RWPE1 (cell line): ENCODE data around the gene TXNRD2.

Source experiments
- CTCF ChIA-PET: fragments of 350-600 bp; sonication (Branson Sonifier 250); formaldehyde crosslinking; extraction: SDS; loops from one replicate; lab custom pipeline; 2021; lab: Yijun Ruan, JAX
- POLR2A ChIA-PET: fragments of 400-600 bp; formaldehyde crosslinking; extraction: SDS; loops from one replicate; lab custom pipeline; 2020; ENCODE audit warnings: antibody characterized with exemption; ENCODE audit not compliant: low non-redundant PET; lab: Yijun Ruan, JAX
- DNase-seq: peaks from one replicate; pipeline ENCODE4 v3.0.0; 2012; ENCODE audit warnings: low spot score
- H3K27ac ChIP-seq: fragments of 450-650 bp; 2 replicates; pipeline ENCODE4 v1.5.1; 2017
- TF ChIP-seq, protein P1 (sequence below): fragments of 450-650 bp; conservative IDR thresholded peaks from 2 replicates; pipeline ENCODE4 v1.5.1; 2017; ENCODE audit warnings: low read depth, mild to moderate bottlenecking

The TXNRD2 gene

DNA sequence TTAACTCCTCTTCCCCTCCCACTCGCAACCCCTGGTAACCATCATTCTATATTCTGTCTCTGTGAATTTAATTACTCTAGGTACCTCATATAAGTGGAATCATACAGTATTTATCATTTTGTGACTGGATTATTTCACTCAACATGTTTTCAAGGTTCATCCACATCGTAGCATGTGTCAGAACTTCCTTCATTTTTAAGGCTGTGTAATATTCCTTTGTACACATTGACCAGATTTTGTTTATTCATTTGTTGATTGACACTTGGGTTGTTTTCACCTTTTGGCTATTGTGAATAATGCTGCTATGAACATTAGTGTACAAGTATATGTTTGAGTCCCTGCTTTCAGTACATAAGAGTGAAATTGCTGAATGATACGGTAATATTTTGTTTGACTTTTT is 84.2 kb downstream of the TXNRD2 start:
- ChIA-PET POLR2A (no interaction called here), CTCF (no interaction called here)
- H3K27ac ChIP-seq: no peak overlapping the region
- no peak for DNase-seq
- TF ChIP-seq, protein P1, sequence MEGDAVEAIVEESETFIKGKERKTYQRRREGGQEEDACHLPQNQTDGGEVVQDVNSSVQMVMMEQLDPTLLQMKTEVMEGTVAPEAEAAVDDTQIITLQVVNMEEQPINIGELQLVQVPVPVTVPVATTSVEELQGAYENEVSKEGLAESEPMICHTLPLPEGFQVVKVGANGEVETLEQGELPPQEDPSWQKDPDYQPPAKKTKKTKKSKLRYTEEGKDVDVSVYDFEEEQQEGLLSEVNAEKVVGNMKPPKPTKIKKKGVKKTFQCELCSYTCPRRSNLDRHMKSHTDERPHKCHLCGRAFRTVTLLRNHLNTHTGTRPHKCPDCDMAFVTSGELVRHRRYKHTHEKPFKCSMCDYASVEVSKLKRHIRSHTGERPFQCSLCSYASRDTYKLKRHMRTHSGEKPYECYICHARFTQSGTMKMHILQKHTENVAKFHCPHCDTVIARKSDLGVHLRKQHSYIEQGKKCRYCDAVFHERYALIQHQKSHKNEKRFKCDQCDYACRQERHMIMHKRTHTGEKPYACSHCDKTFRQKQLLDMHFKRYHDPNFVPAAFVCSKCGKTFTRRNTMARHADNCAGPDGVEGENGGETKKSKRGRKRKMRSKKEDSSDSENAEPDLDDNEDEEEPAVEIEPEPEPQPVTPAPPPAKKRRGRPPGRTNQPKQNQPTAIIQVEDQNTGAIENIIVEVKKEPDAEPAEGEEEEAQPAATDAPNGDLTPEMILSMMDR: no peak

DNA sequence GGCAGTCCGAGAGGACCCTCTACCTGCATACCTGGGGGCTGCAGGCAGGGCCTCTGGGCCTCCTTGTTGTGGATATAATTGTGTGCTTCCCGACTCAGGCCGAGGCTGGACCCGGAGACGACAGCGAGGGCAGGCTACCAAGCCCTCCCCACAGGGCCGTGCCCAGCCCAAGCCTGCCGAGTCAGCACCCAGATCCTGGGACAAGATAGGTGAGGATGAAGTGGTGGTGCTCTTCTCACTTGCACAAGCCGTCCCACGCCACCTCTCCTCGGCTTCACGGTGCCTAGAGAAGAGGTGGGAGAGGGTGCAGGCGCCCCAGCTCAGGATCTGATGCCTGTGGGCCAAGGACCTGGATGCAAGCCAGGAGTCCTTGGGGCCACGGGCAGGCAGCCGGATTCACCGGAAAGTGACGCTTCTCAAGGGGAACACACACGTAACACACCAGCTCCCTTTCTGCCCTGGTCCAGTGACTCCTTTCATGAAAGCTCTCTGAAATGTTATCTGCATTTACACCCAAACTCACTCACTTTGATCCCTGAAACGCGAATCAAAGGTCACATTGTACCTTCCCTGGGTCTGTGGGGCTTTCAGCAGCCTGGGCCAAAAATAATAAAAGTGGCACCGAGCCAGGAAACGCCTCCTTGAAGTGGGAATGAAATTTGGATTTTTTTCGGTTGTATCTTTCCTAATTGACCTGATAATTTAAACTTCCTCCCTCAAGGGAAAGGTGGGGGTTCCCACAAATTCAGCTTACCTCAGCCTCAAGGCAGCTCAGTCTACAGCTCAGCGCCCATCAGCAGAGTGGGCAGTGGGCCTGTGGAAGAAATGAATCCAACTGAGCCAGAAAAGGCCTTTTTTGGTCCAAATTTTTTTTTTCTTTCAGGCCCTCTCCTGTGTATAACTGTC is 85.9 kb downstream of the TXNRD2 start:
- TF ChIP-seq, protein P1: no peak
- H3K27ac ChIP-seq: peak overlapping the region; percentile 93
- ChIA-PET POLR2A (interaction anchor here (0.6 kb wide), 1 partner anchor 49 kb away, joined by 3 read pairs; no protein-coding TSS in a partner anchor), CTCF (interaction anchor here (0.6 to 0.7 kb wide), 2 partner anchors 9 to 14 kb away, joined by 3 to 4 read pairs; no protein-coding TSS in a partner anchor)
- DNase-seq: peak; percentile 72

DNA sequence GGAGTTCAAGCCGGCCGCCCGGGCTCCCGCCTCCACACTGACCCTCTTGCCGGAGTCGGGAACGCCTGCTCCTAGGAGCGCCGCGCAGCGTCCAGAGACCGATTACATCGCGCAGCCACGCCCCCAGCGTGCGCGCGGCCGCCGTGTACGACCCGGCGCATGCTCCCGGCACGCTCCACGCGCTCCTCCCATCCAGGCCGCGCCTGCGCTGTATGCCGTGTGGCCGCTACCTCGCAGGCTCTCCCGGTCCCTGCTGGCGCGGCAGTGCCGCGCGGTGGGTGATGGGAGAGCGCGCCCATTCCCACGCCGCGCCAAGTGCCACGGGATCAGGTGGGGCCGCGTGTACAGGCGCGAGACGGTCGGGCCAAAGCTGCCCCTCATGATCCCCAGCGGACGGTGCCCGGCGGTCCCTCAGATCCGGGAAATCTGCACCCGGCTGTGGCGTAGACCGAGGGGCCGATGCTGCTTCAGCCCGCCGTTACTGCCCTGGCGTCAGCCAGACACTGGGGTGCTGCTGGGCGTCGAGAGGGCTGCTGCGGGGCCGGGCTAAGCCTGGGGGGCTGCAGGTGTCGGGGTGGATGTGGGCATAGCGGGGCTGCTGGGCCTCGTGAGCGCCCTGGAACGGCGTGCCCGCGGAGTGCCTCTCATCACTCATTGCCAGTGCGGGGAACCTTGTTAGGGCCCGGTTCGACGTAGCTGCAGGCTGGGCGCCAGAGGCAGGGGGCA is 86.7 kb downstream of the TXNRD2 start, which contains the start of the genes GNB1L and RTL10:
Gene GNB1L, minus strand, starts transcription at position 97 of the 726 bp plus-strand sequence. CDS start 33,519 bp downstream, outside the sequence.
Gene RTL10, minus strand, starts transcription at position 97 of the 726 bp plus-strand sequence. CDS start 2,613 bp downstream, outside the sequence.
- CTCF ChIA-PET: interaction anchor here (0.6 to 1.0 kb wide), 4 partner anchors 8 to 56 kb away, joined by 3 to 4 read pairs (median 3); no protein-coding TSS in a partner anchor
- POLR2A ChIA-PET: interaction anchor here (0.6 kb wide), 1 partner anchor 48 kb away, joined by 3 read pairs; no protein-coding TSS in a partner anchor

DNA sequence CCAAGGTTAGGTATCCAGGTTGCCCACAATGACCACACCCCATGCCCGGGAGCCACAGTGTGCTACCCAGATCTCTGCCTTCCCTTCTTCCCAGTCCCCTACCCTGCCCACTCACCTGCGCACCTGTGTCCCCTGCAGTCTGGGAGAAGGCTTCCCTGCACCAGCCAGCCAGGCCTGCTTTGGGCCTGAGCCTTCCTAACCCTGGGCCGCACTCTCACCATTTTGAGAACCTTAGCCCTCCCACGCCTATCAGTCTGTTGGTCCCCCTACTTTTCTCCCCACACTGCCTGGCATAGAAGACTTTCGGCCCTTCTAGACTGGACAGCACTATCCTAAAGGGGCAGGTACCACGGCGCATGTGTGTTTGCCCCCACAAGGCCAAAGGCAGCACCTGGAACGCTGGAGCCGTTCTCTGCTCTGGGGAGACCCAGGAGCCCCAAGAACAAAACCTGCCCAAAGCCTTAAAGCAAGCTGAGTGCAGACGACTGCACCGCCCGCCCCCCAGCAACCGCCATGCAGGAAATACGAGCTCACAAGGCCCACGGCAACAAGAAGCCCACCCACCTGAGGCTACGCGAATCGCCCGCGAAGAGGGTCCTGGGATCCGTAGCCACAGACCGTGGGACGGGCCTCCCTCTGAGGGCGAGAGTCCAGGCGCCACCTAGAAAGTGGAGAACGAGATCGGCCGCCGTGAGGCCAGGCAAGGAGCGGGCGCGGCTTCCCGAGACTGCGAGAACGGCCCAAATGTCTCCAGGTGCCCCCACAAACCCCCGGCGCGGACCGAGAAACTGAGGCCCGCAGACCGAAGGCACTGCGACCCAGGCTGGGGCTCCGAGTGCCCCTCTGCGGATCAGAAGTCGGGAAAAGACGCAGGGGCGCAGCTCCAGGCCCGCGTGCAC is 87.5 kb downstream of the TXNRD2 start:
- ChIA-PET CTCF (interaction anchor here (0.6 to 1.0 kb wide), 3 partner anchors 12 to 70 kb away, joined by 3 to 4 read pairs (median 3); no protein-coding TSS in a partner anchor), POLR2A (no interaction called here)
- TF ChIP-seq, protein P1: no peak
- H3K27ac ChIP-seq: peak overlapping the region; percentile 93
- no peak for DNase-seq

More for the DNA sequence above, 86.7 kb downstream of the TXNRD2 start, which contains the start of the genes GNB1L and RTL10:
- TF ChIP-seq, protein P1: no peak
- peak; percentile 86 for DNase-seq
- peak within 1 kb of the TSS; percentile 93 for H3K27ac ChIP-seq

DNA sequence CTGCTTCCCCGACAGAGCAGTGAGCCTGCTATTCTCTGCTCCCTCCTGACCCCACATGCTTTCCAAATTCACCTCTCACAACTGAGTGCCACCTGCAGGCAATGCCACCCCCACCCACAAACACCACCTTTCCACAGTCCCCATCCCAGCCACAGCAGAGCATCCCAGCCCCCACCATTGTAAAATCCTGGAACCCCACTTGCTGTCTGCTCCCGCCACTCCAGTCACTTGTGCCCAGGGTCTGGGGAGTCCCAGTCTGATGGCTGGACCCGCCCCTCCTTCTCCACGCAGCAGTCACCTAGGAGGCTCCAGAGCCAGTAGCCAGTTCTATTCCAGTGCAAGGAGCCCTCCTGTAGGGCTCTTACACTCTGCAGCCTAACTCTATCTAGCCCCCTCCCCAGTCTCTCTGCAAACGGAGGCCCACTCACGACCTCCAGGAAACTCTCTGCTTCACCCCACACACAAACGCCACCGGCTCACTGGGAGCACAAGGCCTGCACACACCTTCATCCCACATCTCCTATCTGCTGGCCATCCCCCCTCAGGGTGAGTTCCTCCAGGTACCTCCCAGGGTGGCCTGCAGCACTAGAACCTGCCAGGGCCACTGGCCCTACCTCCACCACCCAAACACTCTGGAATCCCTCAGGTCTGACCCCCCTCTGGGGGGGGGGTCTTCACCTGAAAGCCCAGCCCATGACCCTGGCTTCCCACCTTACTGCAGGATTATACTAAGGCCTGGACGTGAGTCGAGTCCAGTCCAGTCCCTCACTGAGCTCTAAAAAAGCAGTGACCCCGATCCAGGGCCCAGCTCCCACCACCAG is 88.3 kb downstream of the TXNRD2 start:
- TF ChIP-seq, protein P1: no peak
- H3K27ac ChIP-seq: peak overlapping the region; percentile 93
- ChIA-PET POLR2A (no interaction called here), CTCF (interaction anchor here (0.6 to 1.0 kb wide), 2 partner anchors 11 to 69 kb away, joined by 3 to 4 read pairs; no protein-coding TSS in a partner anchor)
- DNase-seq: no peak
